ENCODE data around the gene GRIP1. TPM values are rescaled to one million over a fixed set of nuclear protein-coding genes. Genes with fewer than 3 reads are reported as not detected.

GRIP1 gene
- total and polyA plus RNA-seq, 2 donors from 2014 or later: 3.9 to 18.4 TPM

DNA sequence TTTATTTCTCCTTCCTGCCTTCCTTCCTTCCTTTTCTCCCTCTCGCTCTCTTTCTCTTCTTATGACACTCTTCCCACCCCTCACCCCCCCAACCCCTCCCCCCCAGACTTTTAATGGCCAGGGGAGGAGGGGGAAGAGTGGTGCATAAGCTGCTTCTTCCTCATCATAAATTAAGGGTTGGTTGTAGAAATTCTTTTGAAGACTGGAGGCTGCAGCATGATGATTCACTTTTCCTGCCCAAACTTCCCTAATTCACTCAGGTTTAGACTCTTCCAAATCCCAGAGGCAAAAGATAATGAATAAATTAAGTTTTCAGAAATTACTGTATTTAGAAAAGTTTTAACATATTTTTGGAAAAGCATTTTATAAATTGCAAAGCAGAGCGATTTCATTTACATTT lies 58.2 kb downstream of the GRIP1 start:
- TF ChIP-seq, protein P1, sequence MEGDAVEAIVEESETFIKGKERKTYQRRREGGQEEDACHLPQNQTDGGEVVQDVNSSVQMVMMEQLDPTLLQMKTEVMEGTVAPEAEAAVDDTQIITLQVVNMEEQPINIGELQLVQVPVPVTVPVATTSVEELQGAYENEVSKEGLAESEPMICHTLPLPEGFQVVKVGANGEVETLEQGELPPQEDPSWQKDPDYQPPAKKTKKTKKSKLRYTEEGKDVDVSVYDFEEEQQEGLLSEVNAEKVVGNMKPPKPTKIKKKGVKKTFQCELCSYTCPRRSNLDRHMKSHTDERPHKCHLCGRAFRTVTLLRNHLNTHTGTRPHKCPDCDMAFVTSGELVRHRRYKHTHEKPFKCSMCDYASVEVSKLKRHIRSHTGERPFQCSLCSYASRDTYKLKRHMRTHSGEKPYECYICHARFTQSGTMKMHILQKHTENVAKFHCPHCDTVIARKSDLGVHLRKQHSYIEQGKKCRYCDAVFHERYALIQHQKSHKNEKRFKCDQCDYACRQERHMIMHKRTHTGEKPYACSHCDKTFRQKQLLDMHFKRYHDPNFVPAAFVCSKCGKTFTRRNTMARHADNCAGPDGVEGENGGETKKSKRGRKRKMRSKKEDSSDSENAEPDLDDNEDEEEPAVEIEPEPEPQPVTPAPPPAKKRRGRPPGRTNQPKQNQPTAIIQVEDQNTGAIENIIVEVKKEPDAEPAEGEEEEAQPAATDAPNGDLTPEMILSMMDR (IDR thresholded peaks at IDR 0.05; ENCODE audit: borderline replicate concordance, extremely low read depth, insufficient read depth): no peak
- Histone ChIP-seq H3K9me3 (ENCODE audit: control insufficient read depth in 2 of 3, insufficient read depth in 1 of 3, low read length in 3 of 3) (no peaks in the 10 kb centered on the region), H3K4me1 (ENCODE audit: control insufficient read depth in 2 of 3, insufficient read depth in 2 of 3, low read depth in 1 of 3, low read length in 3 of 3) (no peaks in the 10 kb centered on the region), H3K27ac (ENCODE audit: low read depth in 2 of 2, low read length in 2 of 2) (no peak overlapping the region), H3K9ac (ENCODE audit: low read length in 3 of 3) (no peak overlapping the region), H3K27me3 (ENCODE audit: control insufficient read depth, insufficient read depth, low read length) (no peaks in the 10 kb centered on the region), H3K4me3 (ENCODE audit: low read length in 3 of 3) (no peak overlapping the region), H3K36me3 (ENCODE audit: control insufficient read depth in 2 of 3, insufficient read depth in 3 of 3, low read length in 3 of 3) (no peaks in the 10 kb centered on the region)
- intact Hi-C loops (cut with DNase I): no loop called here
- DNase-seq (no peak), FAIRE-seq (no peak)

DNA sequence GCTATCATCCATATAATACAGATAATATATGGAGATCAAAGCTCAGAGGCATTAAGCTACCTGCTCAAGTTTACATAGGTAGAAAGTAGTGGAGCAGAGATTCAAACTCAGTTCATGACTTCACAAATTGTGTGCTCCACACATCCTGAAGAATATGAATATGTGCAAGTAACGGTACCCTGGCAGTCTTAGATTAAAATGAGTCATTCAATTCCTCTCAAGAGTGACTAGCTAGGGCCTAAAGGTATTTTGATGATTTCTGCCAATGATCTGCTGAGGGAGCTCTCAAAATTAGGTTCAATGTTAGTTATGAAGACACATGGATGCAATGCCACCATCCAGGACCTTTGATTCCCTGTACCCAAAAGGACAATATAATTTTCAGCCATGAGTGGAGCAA lies 58.9 kb downstream of the GRIP1 start:
- Histone ChIP-seq H3K27me3 (ENCODE audit: control insufficient read depth, insufficient read depth, low read length) (no peaks in the 10 kb centered on the region), H3K4me1 (ENCODE audit: control insufficient read depth in 2 of 3, insufficient read depth in 2 of 3, low read depth in 1 of 3, low read length in 3 of 3) (no peaks in the 10 kb centered on the region), H3K9ac (ENCODE audit: low read length in 3 of 3) (no peak overlapping the region), H3K36me3 (ENCODE audit: control insufficient read depth in 2 of 3, insufficient read depth in 3 of 3, low read length in 3 of 3) (no peaks in the 10 kb centered on the region), H3K4me3 (ENCODE audit: low read length in 3 of 3) (no peak overlapping the region), H3K27ac (ENCODE audit: low read depth in 2 of 2, low read length in 2 of 2) (no peak overlapping the region), H3K9me3 (ENCODE audit: control insufficient read depth in 2 of 3, insufficient read depth in 1 of 3, low read length in 3 of 3) (no peaks in the 10 kb centered on the region)
- FAIRE-seq: no peak
- TF ChIP-seq, protein P1 (IDR thresholded peaks at IDR 0.05; ENCODE audit: borderline replicate concordance, extremely low read depth, insufficient read depth): no peak
- DNase-seq: no peak
- intact Hi-C loops (cut with DNase I): no loop called here

DNA sequence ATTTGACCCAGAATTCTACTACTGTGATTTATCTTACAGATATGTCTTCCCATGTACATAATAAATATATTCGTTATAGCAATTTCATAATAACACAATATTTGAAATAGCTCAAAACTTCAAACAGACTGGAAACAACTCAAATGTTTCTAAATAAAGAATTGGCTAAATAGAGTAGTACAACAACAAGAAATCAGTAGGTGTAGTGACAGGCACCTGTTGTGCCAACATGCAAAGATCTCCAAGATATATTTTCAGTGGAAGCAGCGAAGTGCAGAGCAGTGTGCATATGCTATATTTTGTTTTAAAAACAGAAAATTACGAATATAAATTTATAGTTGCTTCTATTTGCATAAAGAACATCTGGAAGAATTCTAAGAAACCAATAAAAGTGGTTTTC lies 60.9 kb downstream of the GRIP1 start:
- Histone ChIP-seq H3K9ac (ENCODE audit: low read length in 3 of 3) (no peak overlapping the region), H3K4me1 (ENCODE audit: control insufficient read depth in 2 of 3, insufficient read depth in 2 of 3, low read depth in 1 of 3, low read length in 3 of 3) (no peaks in the 10 kb centered on the region), H3K36me3 (ENCODE audit: control insufficient read depth in 2 of 3, insufficient read depth in 3 of 3, low read length in 3 of 3) (no peaks in the 10 kb centered on the region), H3K4me3 (ENCODE audit: low read length in 3 of 3) (no peak overlapping the region), H3K9me3 (ENCODE audit: control insufficient read depth in 2 of 3, insufficient read depth in 1 of 3, low read length in 3 of 3) (no peaks in the 10 kb centered on the region), H3K27me3 (ENCODE audit: control insufficient read depth, insufficient read depth, low read length) (no peaks in the 10 kb centered on the region), H3K27ac (ENCODE audit: low read depth in 2 of 2, low read length in 2 of 2) (no peak overlapping the region)
- DNase-seq (no peak), FAIRE-seq (no peak)
- intact Hi-C loops (cut with DNase I): no loop called here
- TF ChIP-seq, protein P1 (IDR thresholded peaks at IDR 0.05; ENCODE audit: borderline replicate concordance, extremely low read depth, insufficient read depth): no peak

DNA sequence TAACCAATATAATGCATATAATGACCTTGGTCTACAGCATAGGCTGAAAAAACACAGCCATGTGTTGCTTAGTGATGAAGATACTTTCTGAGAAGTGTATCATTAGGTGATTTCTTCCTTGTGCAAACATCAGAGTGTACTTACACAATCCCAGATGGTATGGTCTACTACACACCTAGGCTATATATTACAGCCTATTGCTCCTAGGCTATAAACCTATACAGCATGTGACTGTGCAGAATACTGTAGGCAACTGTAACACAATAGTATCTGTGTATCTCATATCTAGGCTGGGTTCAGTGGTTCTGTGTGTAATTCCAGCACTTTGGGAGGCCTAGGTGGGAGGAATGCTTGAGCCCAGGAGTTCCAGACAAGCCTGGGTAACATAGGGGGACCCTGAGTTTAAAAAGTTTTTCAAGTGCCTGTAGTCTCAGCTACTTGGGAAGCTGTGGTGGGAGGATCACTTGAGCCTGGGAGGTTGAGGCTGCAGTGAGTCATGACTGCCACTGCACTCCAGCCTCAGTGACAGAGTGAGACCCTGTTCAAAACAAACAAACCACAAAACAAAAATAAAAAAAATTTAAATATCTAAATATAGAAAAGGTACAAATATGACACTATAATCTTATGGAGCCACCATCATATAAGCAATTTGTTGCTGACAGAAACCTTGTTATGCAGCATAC lies 66.6 kb downstream of the GRIP1 start:
- Histone ChIP-seq H3K27ac (ENCODE audit: low read depth in 2 of 2, low read length in 2 of 2) (no peak overlapping the region), H3K36me3 (ENCODE audit: control insufficient read depth in 2 of 3, insufficient read depth in 3 of 3, low read length in 3 of 3) (no peaks in the 10 kb centered on the region), H3K9ac (ENCODE audit: low read length in 3 of 3) (no peak overlapping the region), H3K4me1 (ENCODE audit: control insufficient read depth in 2 of 3, insufficient read depth in 2 of 3, low read depth in 1 of 3, low read length in 3 of 3) (no peaks in the 10 kb centered on the region), H3K9me3 (ENCODE audit: control insufficient read depth in 2 of 3, insufficient read depth in 1 of 3, low read length in 3 of 3) (no peaks in the 10 kb centered on the region), H3K4me3 (ENCODE audit: low read length in 3 of 3) (no peak overlapping the region), H3K27me3 (ENCODE audit: control insufficient read depth, insufficient read depth, low read length) (no peaks in the 10 kb centered on the region)
- intact Hi-C loops (cut with DNase I): no loop called here
- no peak for FAIRE-seq
- DNase-seq: peak in 3 of 5 donors; percentile 43 to 72 (median 45)
- TF ChIP-seq, protein P1 (IDR thresholded peaks at IDR 0.05; ENCODE audit: borderline replicate concordance, extremely low read depth, insufficient read depth): no peak
